Right cardiac atrium (tissue), 5 donors: ENCODE results near the gene SERPINB11. TPM values are rescaled to one million over a fixed set of nuclear protein-coding genes. Genes with fewer than 3 reads are reported as not detected.

Experiments
- ATAC-seq, 2 donors: fragments of 200-7000 bp; cut with Tn5 transposase; one replicate each; pipeline versions ENCODE4 v1.8.0 to v1.9.1; 2020; ENCODE audit warnings: moderate library complexity in 2 of 2, mild to moderate bottlenecking in 1 of 2
- DNase-seq, 3 donors: peaks; one replicate each; pipeline ENCODE4 v3.0.0-alpha.2; 2020
- H3K27ac ChIP-seq: one replicate; pipeline ENCODE4 v1.5.1; 2013; ENCODE audit warnings: mild to moderate bottlenecking, low read length, control low read depth, moderate library complexity
- H3K27me3 ChIP-seq: one replicate; pipeline ENCODE4 v1.6.1; 2013; ENCODE audit not compliant: control insufficient read depth, insufficient read depth
- H3K4me1 ChIP-seq: one replicate; pipeline ENCODE4 v1.6.1; 2013; ENCODE audit warnings: low read length; ENCODE audit not compliant: control insufficient read depth, insufficient read depth
- H3K4me3 ChIP-seq: one replicate; pipeline ENCODE4 v1.5.1; 2013; ENCODE audit warnings: low read length, control low read depth
- H3K9me3 ChIP-seq: one replicate; pipeline ENCODE4 v1.6.1; 2013; ENCODE audit warnings: low read length; ENCODE audit not compliant: control insufficient read depth
- WGBS: extraction: QIAGEN DNeasy Blood & Tissue Kit; methylation state at CpG from one replicate; pipeline ENCODE4 v1.1.7; 2013; 5-methylcytosine and 5-hydroxymethylcytosine counted together
- intact Hi-C, 4 donors: fragments of 100-400 bp; cut with DNase I; formaldehyde crosslinking; loops; one replicate each; pipeline versions ENCODE4 v1.11.0 to v1.14.0; 2022 to 2023
- polyA plus RNA-seq: library from polyadenylated mRNA; stranded (reverse); fragments of 200-250 nt; gene quantifications from one replicate; pipeline ENCODE4 v1.2.3, GENCODE V29; 2013
- total RNA-seq, 4 donors: library from RNA; stranded (reverse); fragmentation: NEBNext Ultra II Directional; extraction: Animal tissue kit (Norgen Biotek cat#: 25700); gene quantifications; one replicate each; pipeline ENCODE4 v1.2.1, GENCODE V29; 2021
- donor health status: healthy with polysubstance abuse.
- donor health status: DM: no; HTN: yes; CAD: no.
- donor health status: DM: no; HTN: no; CAD: no.
- donor health status: DM: no; HTN: yes; CAD: no; lungs with severe emphysema.
- donor health status: DM: yes; HTN: yes; CAD: no.

The SERPINB11 gene
- total and polyA plus RNA-seq, 5 donors: not detected

- ATAC-seq (no peak), DNase-seq (no peak)
- no peak overlapping the region for H3K4me3 ChIP-seq
- no peaks in the 10 kb centered on the region for H3K4me1 ChIP-seq
- no peak overlapping the region for H3K27ac ChIP-seq
- no peaks in the 10 kb centered on the region for H3K27me3 ChIP-seq
- intact Hi-C loops: no loop called here
- no peaks in the 10 kb centered on the region for H3K9me3 ChIP-seq
- WGBS: 73% methylated on average over 2 of the region's 2 CpGs
Measured at GRCh38 chr18:63765837-63766236, 63.1 kb downstream of the SERPINB11 start.

Other genes starting within 250 kb of the SERPINB11 start
- not detected for gene SERPINB5, start 226.0 kb upstream of the SERPINB11 start, total RNA-seq
- not detected for gene SERPINB5, start 226.0 kb upstream of the SERPINB11 start, polyA plus RNA-seq
- not detected for gene SERPINB12, start 160.6 kb upstream of the SERPINB11 start, total RNA-seq
- gene SERPINB12, start 160.6 kb upstream of the SERPINB11 start, polyA plus RNA-seq: not detected
- not detected for gene SERPINB13, start 115.6 kb upstream of the SERPINB11 start, total RNA-seq
- not detected for gene SERPINB13, start 115.6 kb upstream of the SERPINB11 start, polyA plus RNA-seq
- not detected for gene SERPINB4, start 58.7 kb upstream of the SERPINB11 start, total RNA-seq
- not detected for gene SERPINB4, start 58.7 kb upstream of the SERPINB11 start, polyA plus RNA-seq
- gene SERPINB3, start 41.1 kb upstream of the SERPINB11 start, total RNA-seq: not detected
- gene SERPINB3, start 41.1 kb upstream of the SERPINB11 start, polyA plus RNA-seq: not detected
- not detected for gene SERPINB7, start 72.5 kb downstream of the SERPINB11 start, total RNA-seq
- not detected for gene SERPINB7, start 72.5 kb downstream of the SERPINB11 start, polyA plus RNA-seq
- gene SERPINB2, start 184.7 kb downstream of the SERPINB11 start, total RNA-seq: not detected
- gene SERPINB2, start 184.7 kb downstream of the SERPINB11 start, polyA plus RNA-seq: not detected
- gene SERPINB10, start 205.0 kb downstream of the SERPINB11 start, total RNA-seq: not detected
- gene SERPINB10, start 205.0 kb downstream of the SERPINB11 start, polyA plus RNA-seq: not detected
- 1 to 10 TPM in 2 of 4 donors, not detected in 2; 1.1 TPM for gene HMSD, start 246.3 kb downstream of the SERPINB11 start, total RNA-seq
- 0.20 TPM for gene HMSD, start 246.3 kb downstream of the SERPINB11 start, polyA plus RNA-seq